HEK293 (cell line): ENCODE data around the gene MARCHF3.

Experiments used
- CTCF ChIP-seq: fragments of 450-650 bp; formaldehyde crosslinking; IDR thresholded peaks from 2 replicates; pipeline ENCODE4 v1.5.1; 2016; ENCODE audit warnings: missing biosample characterization, missing genetic modification characterization
- MYNN ChIP-seq: fragments of 450-650 bp; formaldehyde crosslinking; IDR thresholded peaks from 2 replicates; pipeline ENCODE4 v1.5.1; 2016; ENCODE audit warnings: missing biosample characterization, missing genetic modification characterization, borderline replicate concordance
- PRDM4 ChIP-seq: fragments of 450-650 bp; formaldehyde crosslinking; IDR thresholded peaks from 2 replicates; pipeline ENCODE4 v1.5.1; 2017; ENCODE audit warnings: missing biosample characterization, missing genetic modification characterization
- YY1 ChIP-seq: fragments of 450-650 bp; formaldehyde crosslinking; IDR thresholded peaks from 2 replicates; pipeline ENCODE4 v1.5.1; 2018; ENCODE audit warnings: missing biosample characterization, missing genetic modification characterization
- ZBTB49 ChIP-seq: fragments of 450-650 bp; formaldehyde crosslinking; IDR thresholded peaks from 2 replicates; pipeline ENCODE4 v1.5.1; 2016; ENCODE audit warnings: missing biosample characterization, missing genetic modification characterization, low read depth
- ZFP41 ChIP-seq: fragments of 450-650 bp; formaldehyde crosslinking; IDR thresholded peaks from 2 replicates; pipeline ENCODE4 v1.5.1; 2016; ENCODE audit warnings: missing biosample characterization, missing genetic modification characterization, borderline replicate concordance
- ZFP69B ChIP-seq: fragments of 450-650 bp; formaldehyde crosslinking; IDR thresholded peaks from 2 replicates; pipeline ENCODE4 v1.5.1; 2016; ENCODE audit warnings: missing biosample characterization, missing genetic modification characterization
- ZNF114 ChIP-seq: fragments of 450-650 bp; formaldehyde crosslinking; IDR thresholded peaks from 2 replicates; pipeline ENCODE4 v1.5.0; 2017; ENCODE audit warnings: missing biosample characterization, missing genetic modification characterization
- ZNF138 ChIP-seq: fragments of 450-650 bp; formaldehyde crosslinking; IDR thresholded peaks from 2 replicates; pipeline ENCODE4 v1.5.1; 2016; ENCODE audit warnings: missing biosample characterization, missing genetic modification characterization, borderline replicate concordance
- ZNF202 ChIP-seq: fragments of 450-650 bp; formaldehyde crosslinking; IDR thresholded peaks from 2 replicates; pipeline ENCODE4 v1.5.1; 2016; ENCODE audit warnings: missing biosample characterization, missing genetic modification characterization, borderline replicate concordance
- ZNF513 ChIP-seq: fragments of 450-650 bp; IDR thresholded peaks from 2 replicates; pipeline ENCODE4 v1.5.1; 2018; ENCODE audit warnings: missing biosample characterization, missing genetic modification characterization
- ZNF548 ChIP-seq: fragments of 450-650 bp; formaldehyde crosslinking; IDR thresholded peaks from 2 replicates; pipeline ENCODE4 v1.5.1; 2016; ENCODE audit warnings: missing biosample characterization, missing genetic modification characterization
- ZNF776 ChIP-seq: fragments of 450-650 bp; formaldehyde crosslinking; IDR thresholded peaks from 2 replicates; pipeline ENCODE4 v1.5.0; 2017; ENCODE audit warnings: missing biosample characterization, missing genetic modification characterization, borderline replicate concordance
- ZNF777 ChIP-seq: fragments of 450-650 bp; formaldehyde crosslinking; IDR thresholded peaks from 2 replicates; pipeline ENCODE4 v1.5.1; 2017; ENCODE audit warnings: missing biosample characterization, missing genetic modification characterization, borderline replicate concordance

- TF ChIP-seq ZNF114 (tag by site-specific recombination), result no peak
- TF ChIP-seq ZNF777 (tag by site-specific recombination), result no peak
- no peak for TF ChIP-seq MYNN (tag by site-specific recombination)
- TF ChIP-seq ZNF138, result no peak
- TF ChIP-seq CTCF, result no peak
- TF ChIP-seq PRDM4 (tag by site-specific recombination), result no peak
- no peak for TF ChIP-seq ZNF548 (tag by site-specific recombination)
- no peak for TF ChIP-seq ZNF776 (tag by site-specific recombination)
- no peak for TF ChIP-seq ZFP41 (tag by site-specific recombination)
- no peak for TF ChIP-seq ZFP69B (tag by site-specific recombination)
- no peak for TF ChIP-seq ZNF202 (tag by site-specific recombination)
- TF ChIP-seq ZBTB49 (tag by site-specific recombination), result no peak
- TF ChIP-seq YY1 (tag by site-specific recombination), result no peak
- no peak for TF ChIP-seq ZNF513
Measured at GRCh38 chr5:126857472-126858410, 172.6 kb downstream of the MARCHF3 start.
